ENCODE measurements around the gene CSN1S1.
"Not testable (repeated sequence)": the region's sequence is repeated elsewhere in the genome, so short reads cannot be mapped to it uniquely, and the experiment has no call there.

Gene CSN1S1

GRCh38 chr4:69910016-69910782 lies 20.7 kb upstream of the CSN1S1 start:
- no peaks in the 10 kb centered on the region for H3K4me1 ChIP-seq (ENCODE audit: low read length)
- H3K4me2 ChIP-seq (ENCODE audit: low read depth, low read length) = no peak overlapping the region
- H3F3A ChIP-seq (ENCODE audit: insufficient read depth, low read length) = no peaks in the 10 kb centered on the region
- H3K9me3 ChIP-seq (replicated peaks; ENCODE audit: insufficient read depth, low read length) = no peaks in the 10 kb centered on the region
- no peaks in the 10 kb centered on the region for H3K27me3 ChIP-seq (replicated peaks; ENCODE audit: insufficient read depth, low read length)
- H3K27ac ChIP-seq (ENCODE audit: low read length) = no peak overlapping the region
- TF ChIP-seq EZH2 (optimal IDR thresholded peaks at IDR 0.05; ENCODE audit: low read depth, low read length) = no peak
- TF ChIP-seq CTCF (IDR thresholded peaks at IDR 0.05; ENCODE audit: low read length) = no peak
- no peak for TF ChIP-seq EZH2phosphoT487 (IDR thresholded peaks at IDR 0.05; ENCODE audit: low read length)
- H4K20me1 ChIP-seq (ENCODE audit: insufficient read depth, low read length) = no peaks in the 10 kb centered on the region
- H3K36me3 ChIP-seq (replicated peaks; ENCODE audit: insufficient read depth, low read length) = no peaks in the 10 kb centered on the region
- H3K9ac ChIP-seq (ENCODE audit: low read length) = no peak overlapping the region
- no peak for DNase-seq
- no peak overlapping the region for H2AFZ ChIP-seq (ENCODE audit: low read length)
- H3K79me2 ChIP-seq (ENCODE audit: low read length) = no peaks in the 10 kb centered on the region
- no peaks in the 10 kb centered on the region for H3K9me2 ChIP-seq (replicated peaks; ENCODE audit: insufficient read depth, low read length)
- no peak overlapping the region for H3K4me3 ChIP-seq (ENCODE audit: low read length)

GRCh38 chr4:69920874-69921273 lies 10.0 kb upstream of the CSN1S1 start:
- TF ChIP-seq EZH2 (optimal IDR thresholded peaks at IDR 0.05; ENCODE audit: low read depth, low read length) (no peak), EZH2phosphoT487 (IDR thresholded peaks at IDR 0.05; ENCODE audit: low read length) (no peak), CTCF (IDR thresholded peaks at IDR 0.05; ENCODE audit: low read length) (no peak)
- no peak overlapping the region for H3K9ac ChIP-seq (ENCODE audit: low read length)
- no peak overlapping the region for H3K27ac ChIP-seq (ENCODE audit: low read length)
- H2AFZ ChIP-seq (ENCODE audit: low read length) = no peak overlapping the region
- no peaks in the 10 kb centered on the region for H3K79me2 ChIP-seq (ENCODE audit: low read length)
- H3K27me3 ChIP-seq (replicated peaks; ENCODE audit: insufficient read depth, low read length) = no peaks in the 10 kb centered on the region
- H4K20me1 ChIP-seq (ENCODE audit: insufficient read depth, low read length) = no peaks in the 10 kb centered on the region
- no peaks in the 10 kb centered on the region for H3K36me3 ChIP-seq (replicated peaks; ENCODE audit: insufficient read depth, low read length)
- H3K4me1 ChIP-seq (ENCODE audit: low read length) = no peaks in the 10 kb centered on the region
- no peaks in the 10 kb centered on the region for H3K9me3 ChIP-seq (replicated peaks; ENCODE audit: insufficient read depth, low read length)
- H3K4me3 ChIP-seq (ENCODE audit: low read length) = no peak overlapping the region
- DNase-seq = no peak
- no peaks in the 10 kb centered on the region for H3K9me2 ChIP-seq (replicated peaks; ENCODE audit: insufficient read depth, low read length)
- no peaks in the 10 kb centered on the region for H3F3A ChIP-seq (ENCODE audit: insufficient read depth, low read length)
- no peak overlapping the region for H3K4me2 ChIP-seq (ENCODE audit: low read depth, low read length)

GRCh38 chr4:69923782-69924410 lies 7.0 kb upstream of the CSN1S1 start:
- not testable (repeated sequence) for H3K4me2 ChIP-seq (ENCODE audit: low read depth, low read length); H3K79me2 ChIP-seq (ENCODE audit: low read length)

GRCh38 chr4:69934150-69934549 lies 3.3 kb downstream of the CSN1S1 start:
- H3K9ac ChIP-seq (ENCODE audit: low read length) = no peak overlapping the region
- H3K4me2 ChIP-seq (ENCODE audit: low read depth, low read length) = no peak overlapping the region
- H3K79me2 ChIP-seq (ENCODE audit: low read length) = no peaks in the 10 kb centered on the region
- no peak for DNase-seq
- H3K36me3 ChIP-seq (replicated peaks; ENCODE audit: insufficient read depth, low read length) = no peaks in the 10 kb centered on the region
- H3F3A ChIP-seq (ENCODE audit: insufficient read depth, low read length) = no peaks in the 10 kb centered on the region
- H3K9me2 ChIP-seq (replicated peaks; ENCODE audit: insufficient read depth, low read length) = no peaks in the 10 kb centered on the region
- no peaks in the 10 kb centered on the region for H3K27me3 ChIP-seq (replicated peaks; ENCODE audit: insufficient read depth, low read length)
- H3K9me3 ChIP-seq (replicated peaks; ENCODE audit: insufficient read depth, low read length) = no peaks in the 10 kb centered on the region
- H2AFZ ChIP-seq (ENCODE audit: low read length) = no peak overlapping the region
- no peak overlapping the region for H3K27ac ChIP-seq (ENCODE audit: low read length)
- no peak overlapping the region for H3K4me3 ChIP-seq (ENCODE audit: low read length)
- no peaks in the 10 kb centered on the region for H4K20me1 ChIP-seq (ENCODE audit: insufficient read depth, low read length)
- TF ChIP-seq EZH2phosphoT487 (IDR thresholded peaks at IDR 0.05; ENCODE audit: low read length) = no peak
- TF ChIP-seq EZH2 (optimal IDR thresholded peaks at IDR 0.05; ENCODE audit: low read depth, low read length) = no peak
- no peak for TF ChIP-seq CTCF (IDR thresholded peaks at IDR 0.05; ENCODE audit: low read length)
- H3K4me1 ChIP-seq (ENCODE audit: low read length) = no peaks in the 10 kb centered on the region

More at GRCh38 chr4:69923782-69924410, 7.0 kb upstream of the CSN1S1 start:
- H2AFZ ChIP-seq (ENCODE audit: low read length); H3K27me3 ChIP-seq (replicated peaks; ENCODE audit: insufficient read depth, low read length); H3K27ac ChIP-seq (ENCODE audit: low read length); H3K4me3 ChIP-seq (ENCODE audit: low read length); DNase-seq; H3K9me3 ChIP-seq (replicated peaks; ENCODE audit: insufficient read depth, low read length); H3K9ac ChIP-seq (ENCODE audit: low read length); H3K4me1 ChIP-seq (ENCODE audit: low read length); H4K20me1 ChIP-seq (ENCODE audit: insufficient read depth, low read length); H3K36me3 ChIP-seq (replicated peaks; ENCODE audit: insufficient read depth, low read length); H3K9me2 ChIP-seq (replicated peaks; ENCODE audit: insufficient read depth, low read length); H3F3A ChIP-seq (ENCODE audit: insufficient read depth, low read length): not testable (repeated sequence)

Data from MM.1S (cell line).